Measurements from ENCODE around the gene NARF.
A peak's percentile ranks its signal among the peaks of the same experiment; 100 is the strongest.

NARF gene

GRCh38 chr17:82463925-82464566 lies 5.5 kb downstream of the NARF start:
- H3K4me1 Mint-ChIP-seq (ENCODE audit: low read depth) = peaks cover 31% of the 10 kb centered on the region
- no peaks in the 10 kb centered on the region for H3K9me3 Mint-ChIP-seq
- peak overlapping the region; percentile 7 for H3K27ac Mint-ChIP-seq
- intact Hi-C loops (cut with micrococcal nuclease) = no loop called here
- peaks cover 96% of the 10 kb centered on the region for H3K36me3 Mint-ChIP-seq (ENCODE audit: low read depth)
- no peak overlapping the region for H3K4me3 Mint-ChIP-seq
- no peaks in the 10 kb centered on the region for H3K27me3 Mint-ChIP-seq

DNA sequence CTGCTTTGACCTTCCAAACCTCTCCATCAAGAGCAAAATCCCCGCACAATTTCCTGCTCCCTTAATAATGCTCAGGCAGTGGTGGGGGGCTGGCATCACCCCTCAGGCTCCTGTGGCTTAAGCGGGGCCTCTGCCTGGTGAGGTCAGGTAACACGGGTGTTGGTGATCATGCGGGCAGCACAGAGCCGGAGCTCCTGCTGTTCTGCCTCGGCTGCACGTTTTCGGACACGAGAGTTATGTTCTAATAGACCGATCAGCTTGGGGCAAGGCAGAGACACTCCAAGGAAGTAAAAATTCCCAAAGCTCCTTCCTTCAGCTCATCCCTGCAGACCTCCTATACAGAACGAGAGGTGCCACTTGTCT lies 6.0 kb downstream of the NARF start:
- H3K4me1 Mint-ChIP-seq (ENCODE audit: low read depth) = peaks cover 26% of the 10 kb centered on the region
- no peaks in the 10 kb centered on the region for H3K27me3 Mint-ChIP-seq
- intact Hi-C loops (cut with micrococcal nuclease) = no loop called here
- H3K9me3 Mint-ChIP-seq = no peaks in the 10 kb centered on the region
- H3K27ac Mint-ChIP-seq = no peak overlapping the region
- no peak overlapping the region for H3K4me3 Mint-ChIP-seq
- peaks cover 98% of the 10 kb centered on the region for H3K36me3 Mint-ChIP-seq (ENCODE audit: low read depth)

DNA sequence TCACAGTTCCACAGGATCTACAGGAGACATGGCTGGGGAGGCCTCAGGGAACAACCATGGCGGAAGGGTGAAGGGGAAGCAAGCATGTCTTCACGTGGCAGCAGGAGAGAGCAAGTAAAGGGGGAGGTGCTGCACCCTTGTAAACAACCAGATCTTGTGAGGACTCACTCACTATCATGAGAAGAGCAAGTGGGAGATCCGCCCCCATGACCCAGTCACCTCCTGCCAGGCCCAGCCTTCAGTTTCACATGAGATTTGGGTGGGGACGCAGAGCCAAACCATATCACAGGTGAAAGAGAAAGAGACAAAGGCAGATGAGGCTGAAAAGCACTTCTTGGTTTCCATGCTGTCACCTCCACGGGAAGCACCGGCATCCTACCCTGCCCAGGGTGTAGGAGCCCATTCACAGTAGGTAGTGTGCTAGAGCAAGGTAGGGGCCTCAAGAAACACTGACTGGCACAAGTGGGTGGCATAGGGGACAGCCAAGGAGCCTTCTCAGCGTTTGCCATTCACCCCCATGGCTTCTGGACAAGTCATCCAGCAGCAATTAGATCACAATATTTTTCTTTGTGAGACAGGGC lies 6.6 kb downstream of the NARF start:
- no peak overlapping the region for H3K27ac Mint-ChIP-seq
- intact Hi-C loops (cut with micrococcal nuclease) = no loop called here

DNA sequence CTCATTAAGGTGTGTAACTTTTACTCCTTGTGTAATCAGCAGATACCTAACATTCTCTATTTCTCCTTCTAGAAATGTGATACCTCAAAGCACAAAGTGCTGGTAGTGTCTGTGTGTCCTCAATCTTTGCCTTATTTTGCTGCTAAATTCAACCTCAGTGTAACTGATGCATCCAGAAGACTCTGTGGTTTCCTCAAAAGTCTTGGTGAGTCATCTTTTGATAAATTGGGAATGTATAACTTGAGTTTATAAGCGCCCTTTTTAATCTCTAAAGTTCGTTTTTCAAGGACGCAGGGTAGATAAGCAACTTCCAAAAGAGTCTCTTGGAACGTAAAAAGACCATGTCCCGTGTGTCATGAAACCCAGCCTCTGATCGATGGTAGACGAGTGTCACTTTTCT lies 10.2 kb downstream of the NARF start:
- H3K4me3 Mint-ChIP-seq = no peak overlapping the region
- H3K27me3 Mint-ChIP-seq = no peaks in the 10 kb centered on the region
- H3K4me1 Mint-ChIP-seq (ENCODE audit: low read depth) = peaks cover 6% of the 10 kb centered on the region
- H3K36me3 Mint-ChIP-seq (ENCODE audit: low read depth) = peaks cover 98% of the 10 kb centered on the region
- no peaks in the 10 kb centered on the region for H3K9me3 Mint-ChIP-seq
- intact Hi-C loops (cut with micrococcal nuclease) = no loop called here
- H3K27ac Mint-ChIP-seq = no peak overlapping the region

More for the DNA sequence above, 6.6 kb downstream of the NARF start:
- Mint-ChIP-seq H3K36me3 (ENCODE audit: low read depth) (peaks cover 100% of the 10 kb centered on the region), H3K9me3 (no peaks in the 10 kb centered on the region), H3K4me1 (ENCODE audit: low read depth) (peaks cover 21% of the 10 kb centered on the region), H3K4me3 (no peak overlapping the region), H3K27me3 (no peaks in the 10 kb centered on the region)

- H3K36me3 Mint-ChIP-seq (ENCODE audit: low read depth) = peaks cover 97% of the 10 kb centered on the region
- intact Hi-C loops (cut with micrococcal nuclease) = no loop called here
- H3K4me3 Mint-ChIP-seq = no peak overlapping the region
- H3K27ac Mint-ChIP-seq = no peak overlapping the region
- H3K27me3 Mint-ChIP-seq = no peaks in the 10 kb centered on the region
- no peaks in the 10 kb centered on the region for H3K9me3 Mint-ChIP-seq
- no peaks in the 10 kb centered on the region for H3K4me1 Mint-ChIP-seq (ENCODE audit: low read depth)
These were observed 11.5 kb downstream of the NARF start for GRCh38 chr17:82470065-82470464.

DNA sequence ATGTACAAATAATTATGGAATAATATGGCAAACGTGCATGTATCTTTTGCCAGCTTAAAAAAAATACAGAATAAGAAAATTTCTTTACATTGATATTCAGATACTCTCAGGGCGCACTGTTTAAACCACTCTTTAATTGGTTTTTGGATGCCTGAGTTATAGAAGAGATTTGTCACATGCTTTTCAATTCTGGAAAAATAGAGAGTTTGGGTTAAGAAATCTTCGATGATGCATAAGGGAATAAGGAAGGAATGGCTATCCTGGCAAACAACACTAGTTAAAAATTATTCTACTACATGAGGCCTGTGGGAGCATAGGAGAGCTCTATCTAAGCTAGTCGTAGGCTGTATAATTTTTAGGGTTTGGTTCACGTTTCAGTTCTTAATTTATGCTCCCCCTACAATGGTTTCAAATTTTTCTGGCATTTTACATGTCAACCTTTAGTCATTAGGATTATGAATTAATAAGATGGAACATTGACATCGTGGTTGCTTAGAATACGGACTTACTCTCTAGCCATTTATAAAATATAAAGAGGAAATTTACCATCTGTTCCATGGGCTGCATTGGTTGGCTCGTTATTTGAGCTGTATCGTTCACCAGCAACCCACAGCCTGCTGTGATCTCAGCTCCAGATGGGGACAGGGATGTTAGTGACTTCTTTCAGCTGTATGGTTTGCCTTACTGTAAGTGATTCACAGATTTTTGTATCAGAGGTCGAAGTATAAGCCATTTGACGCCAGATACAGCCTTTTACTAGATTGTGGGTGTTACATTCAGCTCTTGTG lies 15.9 kb downstream of the NARF start:
- no peak overlapping the region for H3K4me3 Mint-ChIP-seq
- H3K9me3 Mint-ChIP-seq = no peaks in the 10 kb centered on the region
- intact Hi-C loops (cut with micrococcal nuclease) = no loop called here
- H3K27me3 Mint-ChIP-seq = no peaks in the 10 kb centered on the region
- H3K36me3 Mint-ChIP-seq (ENCODE audit: low read depth) = peaks cover 97% of the 10 kb centered on the region
- peaks cover 6% of the 10 kb centered on the region for H3K4me1 Mint-ChIP-seq (ENCODE audit: low read depth)
- H3K27ac Mint-ChIP-seq = no peak overlapping the region

GRCh38 chr17:82475458-82475857 lies 16.9 kb downstream of the NARF start:
- Mint-ChIP-seq H3K27me3 (no peaks in the 10 kb centered on the region), H3K4me1 (ENCODE audit: low read depth) (peaks cover 6% of the 10 kb centered on the region), H3K36me3 (ENCODE audit: low read depth) (peaks cover 97% of the 10 kb centered on the region), H3K9me3 (no peaks in the 10 kb centered on the region), H3K4me3 (no peak overlapping the region), H3K27ac (no peak overlapping the region)
- intact Hi-C loops (cut with micrococcal nuclease) = no loop called here

- Mint-ChIP-seq H3K27me3 (no peaks in the 10 kb centered on the region), H3K4me3 (no peak overlapping the region), H3K9me3 (no peaks in the 10 kb centered on the region), H3K4me1 (ENCODE audit: low read depth) (peaks cover 6% of the 10 kb centered on the region), H3K27ac (no peak overlapping the region), H3K36me3 (ENCODE audit: low read depth) (peaks cover 99% of the 10 kb centered on the region)
- intact Hi-C loops (cut with micrococcal nuclease) = no loop called here
These were observed 19.4 kb downstream of the NARF start for GRCh38 chr17:82477934-82478333.

GRCh38 chr17:82479602-82480001 lies 21.1 kb downstream of the NARF start:
- intact Hi-C loops (cut with micrococcal nuclease) = loop anchor here (5.0 kb wide), 1 partner anchor 73 kb away; no protein-coding TSS in a partner anchor
- Mint-ChIP-seq H3K4me3 (no peak overlapping the region), H3K4me1 (ENCODE audit: low read depth) (peaks cover 6% of the 10 kb centered on the region), H3K9me3 (no peaks in the 10 kb centered on the region), H3K36me3 (ENCODE audit: low read depth) (peaks cover 100% of the 10 kb centered on the region), H3K27ac (peak overlapping the region; percentile 10), H3K27me3 (no peaks in the 10 kb centered on the region)

- no peak overlapping the region for H3K4me3 Mint-ChIP-seq
- H3K36me3 Mint-ChIP-seq (ENCODE audit: low read depth) = peaks cover 100% of the 10 kb centered on the region
- no peak overlapping the region for H3K27ac Mint-ChIP-seq
- no peaks in the 10 kb centered on the region for H3K27me3 Mint-ChIP-seq
- no peaks in the 10 kb centered on the region for H3K9me3 Mint-ChIP-seq
- peaks cover 6% of the 10 kb centered on the region for H3K4me1 Mint-ChIP-seq (ENCODE audit: low read depth)
- intact Hi-C loops (cut with micrococcal nuclease) = loop anchor here (5.0 kb wide), 1 partner anchor 72 kb away; no protein-coding TSS in a partner anchor
These were observed 21.8 kb downstream of the NARF start for GRCh38 chr17:82480318-82480717.

DNA sequence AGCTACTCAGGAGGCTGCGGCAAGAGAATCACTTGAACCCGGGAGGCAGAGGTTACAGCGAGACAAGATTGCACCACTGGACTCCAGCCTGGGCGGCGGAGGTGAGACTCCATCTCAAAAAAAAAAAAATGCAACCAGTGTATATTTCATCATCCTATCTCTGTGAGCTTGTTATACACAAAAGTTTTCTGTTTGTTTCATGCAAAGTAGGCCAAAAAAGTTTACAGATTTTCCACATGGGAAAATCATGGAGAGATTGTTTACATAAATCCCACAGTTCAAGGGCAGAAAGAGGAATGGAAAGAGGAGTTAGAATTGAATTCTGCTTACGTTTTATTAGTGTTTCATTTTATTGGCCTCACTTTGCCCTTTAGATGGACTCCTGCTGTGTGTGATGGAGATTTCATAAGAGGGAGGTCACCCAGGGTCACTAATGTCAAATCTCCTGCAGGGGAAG lies 24.7 kb downstream of the NARF start:
- intact Hi-C loops (cut with micrococcal nuclease) = loop anchor here (5.0 kb wide), 1 partner anchor 69 kb away; no protein-coding TSS in a partner anchor
- Mint-ChIP-seq H3K4me3 (no peak overlapping the region), H3K27ac (no peak overlapping the region), H3K36me3 (ENCODE audit: low read depth) (peaks cover 100% of the 10 kb centered on the region), H3K9me3 (no peaks in the 10 kb centered on the region), H3K27me3 (no peaks in the 10 kb centered on the region), H3K4me1 (ENCODE audit: low read depth) (peaks cover 6% of the 10 kb centered on the region)

GRCh38 chr17:82483836-82484235 lies 25.3 kb downstream of the NARF start:
- intact Hi-C loops (cut with micrococcal nuclease) = loop anchor here (5.0 kb wide), 1 partner anchor 68 kb away; no protein-coding TSS in a partner anchor
- H3K9me3 Mint-ChIP-seq = no peaks in the 10 kb centered on the region
- no peak overlapping the region for H3K27ac Mint-ChIP-seq
- peaks cover 100% of the 10 kb centered on the region for H3K36me3 Mint-ChIP-seq (ENCODE audit: low read depth)
- H3K4me3 Mint-ChIP-seq = no peak overlapping the region
- H3K27me3 Mint-ChIP-seq = no peaks in the 10 kb centered on the region
- peaks cover 5% of the 10 kb centered on the region for H3K4me1 Mint-ChIP-seq (ENCODE audit: low read depth)

GRCh38 chr17:82486231-82487094 lies 27.9 kb downstream of the NARF start:
- Mint-ChIP-seq H3K4me1 (ENCODE audit: low read depth) (no peaks in the 10 kb centered on the region), H3K4me3 (no peak overlapping the region), H3K27me3 (no peaks in the 10 kb centered on the region), H3K27ac (peak overlapping the region; percentile 34), H3K36me3 (ENCODE audit: low read depth) (peaks cover 82% of the 10 kb centered on the region), H3K9me3 (no peaks in the 10 kb centered on the region)
- intact Hi-C loops (cut with micrococcal nuclease) = no loop called here

All from dendritic cell treated with granulocyte-macrophage colony-stimulating factor and Interleukin-4, amounts not matched to agents 40 ng/mL and 50 ng/mL, for 4 days (primary cell).